Lung (tissue), 12 donors: ENCODE results near the gene TBC1D9B. TPM values are rescaled to one million over a fixed set of nuclear protein-coding genes. Genes with fewer than 3 reads are reported as not detected.

ENCODE experiments used
- ATAC-seq: fragments of 200-7000 bp; cut with Tn5 transposase; one replicate; pipeline ENCODE4 v1.9.1; 2020; ENCODE audit warnings: moderate number of reproducible peaks; ENCODE audit not compliant: insufficient read depth, low FRiP score
- DNase-seq, 3 donors: peaks; one replicate each; pipeline ENCODE4 v3.0.0-alpha.2; 2013 to 2017
- H3K27ac ChIP-seq, 2 donors: one replicate each; pipeline ENCODE4 v1.5.1; 2013; ENCODE audit warnings: mild to moderate bottlenecking in 2 of 2, moderate library complexity in 2 of 2, control low read depth in 1 of 2, inconsistent platforms in 1 of 2, low read depth in 1 of 2, low read length in 1 of 2
- H3K27me3 ChIP-seq, 3 donors: one replicate each; pipeline ENCODE4 v1.5.1; 2013; ENCODE audit warnings: low read length in 2 of 3; ENCODE audit not compliant: control insufficient read depth in 3 of 3, insufficient read depth in 3 of 3
- H3K36me3 ChIP-seq, 4 donors: one replicate each; pipeline ENCODE4 v1.5.1; 2013; ENCODE audit warnings: low read length in 4 of 4, mild to moderate bottlenecking in 1 of 4, moderate library complexity in 1 of 4; ENCODE audit not compliant: control insufficient read depth in 4 of 4, insufficient read depth in 4 of 4
- H3K4me1 ChIP-seq, 5 donors: one replicate each; pipeline ENCODE4 v1.5.1; 2013; ENCODE audit warnings: low read length in 5 of 5, mild to moderate bottlenecking in 2 of 5, moderate library complexity in 1 of 5; ENCODE audit not compliant: control insufficient read depth in 5 of 5, insufficient read depth in 5 of 5
- H3K4me3 ChIP-seq: one replicate; pipeline ENCODE4 v1.5.1; 2013; ENCODE audit warnings: mild to moderate bottlenecking, control low read depth, moderate library complexity
- H3K9ac ChIP-seq, 2 donors: one replicate each; pipeline ENCODE4 v1.5.1; 2013; ENCODE audit warnings: low read length in 2 of 2, control low read depth in 1 of 2; ENCODE audit not compliant: insufficient read depth in 1 of 2
- H3K9me3 ChIP-seq, 4 donors: one replicate each; pipeline ENCODE4 v1.5.1; 2013; ENCODE audit warnings: low read length in 3 of 4, mild to moderate bottlenecking in 1 of 4, moderate library complexity in 1 of 4; ENCODE audit not compliant: control insufficient read depth in 4 of 4, insufficient read depth in 3 of 4
- CTCF ChIP-seq: IDR thresholded peaks from 2 replicates; pipeline ENCODE4 v1.5.1; 2012; ENCODE audit warnings: mild to moderate bottlenecking; ENCODE audit errors: control extremely low read depth, extremely low read depth
- WGBS, 2 donors: extraction: QIAGEN DNeasy Blood & Tissue Kit; methylation state at CpG; one replicate each; pipeline ENCODE4 v1.1.7; 2013; 5-methylcytosine and 5-hydroxymethylcytosine counted together
- polyA plus RNA-seq, 2 donors: library from polyadenylated mRNA; stranded (reverse); fragments of 200-250 nt; gene quantifications; one replicate each; pipeline ENCODE4 v1.2.1, GENCODE V29; 2013
- total RNA-seq, 2 donors: library from RNA; depleted of rRNA in 1 of 2; stranded (reverse); fragments of >200 nt in 1 of 2; gene quantifications; one replicate each; pipeline ENCODE4 v1.2.1, GENCODE V29; 2014 to 2021
- donor health status: control.
- donor health status: control.
- donor health status: Bipolar disorder and iron deficiency.
- donor health status: healthy.
- donor health status: DM: yes; HTN: yes; CAD: no.

TBC1D9B gene
- total and polyA plus RNA-seq, 4 donors, result 55.9 to 129 (median 66.6) TPM

DNA sequence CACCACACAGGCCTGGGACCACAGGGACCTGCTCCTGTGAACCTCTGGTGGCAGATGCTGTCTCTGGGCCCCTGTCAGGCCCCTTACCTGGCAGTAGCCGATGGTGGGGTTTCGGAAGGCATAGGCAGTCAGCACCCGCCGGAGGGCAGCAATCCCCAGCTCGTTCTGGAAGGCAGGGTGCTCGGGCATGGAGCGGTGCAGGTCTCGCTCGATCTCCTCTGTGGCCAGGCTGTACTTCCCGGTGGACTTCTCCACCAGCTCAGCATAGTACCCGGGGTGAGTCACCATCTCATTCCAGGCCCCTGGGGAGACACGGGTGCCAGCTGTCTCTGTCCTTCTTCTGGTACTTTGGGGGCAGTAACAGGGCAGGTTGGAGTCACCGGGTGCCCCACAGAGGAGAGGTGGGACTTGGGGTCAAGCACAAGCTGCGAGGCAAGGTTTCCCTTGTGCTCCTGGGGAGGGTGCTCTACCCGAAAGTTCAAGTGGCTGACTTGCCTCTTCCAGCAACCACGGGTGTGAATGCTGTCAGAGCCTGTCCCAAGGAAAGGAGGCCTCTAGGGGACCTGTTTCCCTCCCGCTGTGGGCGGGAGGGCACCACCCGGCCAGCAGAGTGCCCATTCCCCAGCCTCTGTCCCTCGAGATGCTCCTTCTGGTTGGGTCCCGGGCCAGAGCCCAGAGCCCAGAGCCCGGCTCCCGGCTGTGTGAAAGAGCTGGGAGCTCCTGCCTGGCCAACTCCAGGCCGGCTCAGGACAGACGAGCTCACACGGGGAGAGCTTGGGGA lies 29.3 kb downstream of the TBC1D9B start:
- peaks cover 8 to 55% (median 21%) of the 10 kb centered on the region in 4 donors for H3K36me3 ChIP-seq
- 94% methylated on average over 26 of the region's 26 CpGs for WGBS, 2 donors
- no peaks in the 10 kb centered on the region for H3K4me1 ChIP-seq
- no peak overlapping the region for H3K27ac ChIP-seq
- ATAC-seq (no peak), DNase-seq (no peak)
- no peak overlapping the region for H3K9ac ChIP-seq
- H3K9me3 ChIP-seq, result peaks cover 0 to 6% (median 2%) of the 10 kb centered on the region in 4 donors
- no peak for TF ChIP-seq CTCF
- no peaks in the 10 kb centered on the region for H3K27me3 ChIP-seq
- H3K4me3 ChIP-seq, result no peak overlapping the region

DNA sequence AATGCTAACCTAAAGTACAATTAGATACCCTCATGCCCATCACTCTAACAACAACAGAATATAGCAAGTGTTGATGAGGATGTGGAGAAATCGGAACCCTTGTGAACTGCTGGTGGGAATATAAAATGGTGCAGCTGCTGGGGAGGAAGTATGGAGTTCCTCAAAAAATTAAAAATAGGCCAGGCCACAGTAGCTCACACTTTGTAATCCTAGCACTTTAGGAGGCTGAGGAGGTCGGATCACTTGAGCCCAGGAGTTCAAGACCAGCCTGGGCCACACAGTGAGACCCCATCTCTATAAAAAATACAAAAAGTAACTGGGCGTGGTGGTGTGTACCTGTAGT lies 31.1 kb downstream of the TBC1D9B start:
- Histone ChIP-seq H3K4me3 (no peak overlapping the region), H3K27me3 (no peaks in the 10 kb centered on the region), H3K27ac (no peak overlapping the region), H3K4me1 (no peaks in the 10 kb centered on the region), H3K9me3 (no peaks in the 10 kb centered on the region), H3K9ac (no peak overlapping the region), H3K36me3 (peaks cover 12 to 69% (median 21%) of the 10 kb centered on the region in 4 donors)
- DNase-seq, result no peak
- no peak for TF ChIP-seq CTCF
- no peak for ATAC-seq
- 71 to 86% methylated on average over 3 of the region's 3 CpGs for WGBS, 2 donors

GRCh38 chr5:179875741-179876609 lies 31.7 kb downstream of the TBC1D9B start:
- TF ChIP-seq CTCF, result no peak
- Histone ChIP-seq H3K4me3 (no peak overlapping the region), H3K36me3 (peaks cover 12 to 73% (median 26%) of the 10 kb centered on the region in 4 donors)

More at GRCh38 chr5:179875741-179876609, 31.7 kb downstream of the TBC1D9B start:
- Histone ChIP-seq H3K27ac (no peak overlapping the region), H3K4me1 (no peaks in the 10 kb centered on the region), H3K9me3 (no peaks in the 10 kb centered on the region), H3K9ac (no peak overlapping the region), H3K27me3 (no peaks in the 10 kb centered on the region)
- 95% methylated on average over 16 of the region's 16 CpGs for WGBS, 2 donors
- no peak for ATAC-seq
- DNase-seq, result no peak
